Globus pallidus (tissue), 1 donor: Measurements from ENCODE around the gene RNF220.
"Not testable (repeated sequence)": the region's sequence is repeated elsewhere in the genome, so short reads cannot be mapped to it uniquely, and the experiment has no call there.

Source experiments
- DNase-seq: peaks from one replicate; pipeline ENCODE4 v3.0.0-alpha.2; 2015; ENCODE audit warnings: low spot score

Gene RNF220

DNA sequence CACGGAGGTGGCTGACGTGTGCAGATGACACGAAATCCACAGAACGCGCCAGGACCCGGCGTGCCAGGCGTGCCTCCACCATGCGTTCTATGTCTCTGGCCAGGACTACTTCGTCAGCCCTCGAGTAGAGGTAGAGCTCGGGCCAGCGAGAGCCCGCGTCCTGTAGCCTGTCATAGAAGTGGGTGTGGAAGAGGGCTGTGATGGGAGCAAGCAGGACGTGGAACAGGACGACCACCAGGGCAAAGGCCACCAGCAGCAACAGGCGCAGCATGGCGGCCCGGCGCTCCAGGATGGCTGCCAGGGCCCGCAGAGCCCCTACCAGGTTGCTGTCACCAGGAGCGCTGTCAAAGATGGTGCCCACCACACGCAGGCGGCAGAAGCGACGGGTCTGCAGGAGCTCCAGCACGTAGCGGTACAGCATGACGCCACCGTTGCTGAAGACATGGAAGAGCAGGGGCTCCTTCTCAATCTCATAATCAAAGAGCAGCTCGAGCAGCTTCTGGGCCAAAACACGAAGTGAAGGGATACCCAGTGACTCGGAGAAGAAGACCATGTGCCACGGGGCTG lies 249.6 kb downstream of the RNF220 start:
- no peak for DNase-seq

DNA sequence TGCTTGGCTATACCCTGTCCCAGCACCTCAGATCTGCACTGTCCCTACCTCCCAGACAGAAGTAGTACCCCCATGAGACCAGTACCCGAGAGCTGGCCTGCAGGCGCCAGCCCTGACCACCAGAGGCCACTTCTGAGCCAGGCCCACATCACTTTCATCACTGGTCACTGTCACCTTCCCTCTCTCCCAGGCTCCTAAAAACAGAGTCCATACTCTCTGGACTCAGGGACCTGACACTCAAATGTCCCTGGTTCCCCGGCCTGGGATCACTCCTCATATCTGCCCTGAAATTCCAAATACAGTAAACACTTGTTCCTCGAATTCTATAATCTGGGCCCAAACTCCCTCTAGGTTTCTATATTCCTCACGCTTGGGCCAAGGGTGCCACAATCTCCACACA lies 250.6 kb downstream of the RNF220 start:
- DNase-seq: no peak

DNA sequence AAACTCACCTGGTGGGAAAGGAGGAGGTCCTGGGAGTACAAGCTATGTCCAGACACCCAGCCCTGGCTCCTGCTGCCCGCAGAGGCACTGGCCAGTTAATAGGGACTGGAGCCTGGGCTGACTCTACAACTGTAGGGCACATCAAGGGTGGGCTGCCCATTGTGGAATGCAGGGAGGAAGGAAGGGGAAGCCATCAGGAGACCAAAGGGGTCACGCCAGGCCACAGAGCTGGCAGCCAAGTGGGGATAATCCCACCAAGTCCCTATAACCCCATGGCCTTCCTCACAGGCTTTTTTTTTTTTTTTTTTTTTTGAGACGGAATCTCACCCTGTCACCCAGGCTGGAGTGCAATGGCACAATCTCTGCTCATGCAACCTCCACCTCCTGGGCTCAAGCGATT lies 254.5 kb downstream of the RNF220 start:
- no peak for DNase-seq

- peak; percentile 90 for DNase-seq
Observed at GRCh38 chr1:44660176-44660575, 255.1 kb downstream of the RNF220 start.

DNA sequence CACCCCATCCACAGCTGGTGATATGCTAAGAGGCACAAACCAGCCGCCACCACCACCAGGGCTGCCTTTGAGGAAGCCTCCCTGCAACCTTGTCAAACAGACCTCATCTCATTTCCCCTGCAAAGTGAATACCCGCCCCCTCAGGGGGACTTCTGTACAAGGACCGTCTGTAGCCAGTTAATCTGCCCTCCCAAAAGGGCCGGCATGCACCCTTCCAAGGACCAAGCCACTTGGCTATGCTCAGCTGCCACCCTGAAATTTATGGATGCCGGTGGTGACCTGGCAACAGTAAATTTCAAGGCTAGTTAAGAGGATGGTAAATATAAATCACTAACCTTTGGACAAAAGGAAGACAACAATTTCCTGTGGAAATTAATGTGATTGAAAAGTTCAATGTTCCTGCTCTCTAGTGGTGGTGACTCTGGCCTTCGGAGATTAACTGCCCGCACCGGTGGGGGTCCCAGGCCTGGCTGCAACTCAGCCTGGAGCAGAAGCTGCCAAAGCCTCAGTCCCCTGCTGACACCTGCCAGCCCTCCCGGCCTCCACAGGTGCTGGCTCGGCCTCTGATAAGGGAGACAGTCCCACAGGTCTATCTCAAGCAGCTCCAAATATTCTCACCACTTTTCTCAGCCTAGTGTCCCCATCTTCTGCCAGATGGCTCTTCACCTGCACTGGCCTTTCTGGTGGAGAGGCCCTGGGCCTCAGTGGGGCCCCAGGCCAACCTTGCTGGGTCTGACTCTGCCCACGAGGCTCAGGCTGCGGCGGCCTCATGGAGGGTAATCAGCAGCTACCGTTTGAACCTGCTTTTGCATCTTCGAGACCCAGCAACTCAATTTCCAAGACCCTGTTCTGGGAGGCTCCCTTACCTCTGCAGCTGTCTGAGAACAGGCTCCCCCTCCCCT lies 257.0 kb downstream of the RNF220 start:
- DNase-seq: no peak

GRCh38 chr1:44662683-44663030 lies 257.6 kb downstream of the RNF220 start:
- no peak for DNase-seq

DNA sequence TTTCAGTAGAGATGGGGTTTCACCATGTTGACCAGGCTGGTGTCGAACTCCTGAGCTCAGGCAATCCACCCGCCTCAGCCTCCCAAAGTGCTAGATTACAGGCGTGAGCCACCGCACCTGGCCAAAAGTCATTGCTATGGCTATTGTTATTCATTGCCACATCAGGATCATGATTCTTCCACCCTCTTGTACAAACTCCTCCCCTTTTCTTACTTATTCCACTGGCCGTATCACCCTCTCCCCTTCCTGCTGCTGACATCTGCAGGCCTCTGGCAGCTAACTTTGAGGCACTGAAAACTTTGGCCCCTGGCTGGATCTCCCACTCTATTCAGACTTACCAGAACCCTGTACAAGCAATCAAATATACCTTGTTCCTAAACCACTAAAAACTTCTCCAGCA lies 258.4 kb downstream of the RNF220 start:
- DNase-seq: no peak

DNA sequence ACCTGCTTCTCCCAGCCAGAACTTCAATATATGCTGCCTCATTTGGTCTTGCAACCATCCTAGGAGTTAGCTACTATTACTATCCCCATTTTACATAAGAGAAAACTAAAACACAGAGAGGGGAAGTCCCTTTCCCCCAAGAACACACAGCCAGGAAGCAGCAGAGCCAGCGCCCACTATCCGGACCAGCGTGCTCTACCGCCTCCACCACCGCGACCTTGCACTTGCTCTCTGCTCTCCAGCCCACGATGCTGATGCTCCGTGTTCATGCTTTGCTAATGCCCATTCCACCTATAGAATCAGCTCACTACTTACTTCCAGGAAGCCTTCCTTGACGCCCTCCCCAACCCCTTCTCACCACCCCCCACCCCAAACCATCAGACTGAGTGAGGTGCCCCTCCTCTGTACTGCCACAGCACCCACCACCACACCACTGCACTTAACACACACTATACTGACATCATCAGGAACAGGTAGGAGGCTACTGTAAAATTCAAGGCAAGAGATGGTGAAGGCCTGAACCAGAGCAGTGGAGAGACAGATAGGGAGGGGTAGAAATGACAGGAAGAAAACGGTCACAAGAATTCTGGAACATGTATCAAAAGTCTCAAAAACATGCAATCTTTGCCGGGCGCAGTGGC lies 259.8 kb downstream of the RNF220 start:
- no peak for DNase-seq

DNA sequence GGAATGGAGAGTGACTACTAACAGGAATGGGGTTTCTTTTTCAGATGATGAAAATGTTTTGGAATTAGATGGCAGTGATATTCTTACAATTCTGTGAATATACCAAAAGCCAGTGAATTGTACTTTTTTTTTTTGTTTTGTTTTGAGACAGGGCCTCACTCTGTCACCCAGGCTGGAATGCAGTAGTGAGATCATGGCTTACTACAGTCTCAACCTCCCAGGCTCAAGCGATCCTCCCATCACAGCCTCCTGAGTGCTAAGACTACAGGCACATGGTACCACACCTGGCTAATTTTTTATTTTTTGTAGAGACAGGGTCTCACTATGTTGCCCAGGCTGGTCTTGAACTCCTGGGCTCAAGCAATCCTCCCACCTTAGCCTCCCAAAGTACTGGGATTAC lies 261.7 kb downstream of the RNF220 start:
- not testable (repeated sequence) for DNase-seq

DNA sequence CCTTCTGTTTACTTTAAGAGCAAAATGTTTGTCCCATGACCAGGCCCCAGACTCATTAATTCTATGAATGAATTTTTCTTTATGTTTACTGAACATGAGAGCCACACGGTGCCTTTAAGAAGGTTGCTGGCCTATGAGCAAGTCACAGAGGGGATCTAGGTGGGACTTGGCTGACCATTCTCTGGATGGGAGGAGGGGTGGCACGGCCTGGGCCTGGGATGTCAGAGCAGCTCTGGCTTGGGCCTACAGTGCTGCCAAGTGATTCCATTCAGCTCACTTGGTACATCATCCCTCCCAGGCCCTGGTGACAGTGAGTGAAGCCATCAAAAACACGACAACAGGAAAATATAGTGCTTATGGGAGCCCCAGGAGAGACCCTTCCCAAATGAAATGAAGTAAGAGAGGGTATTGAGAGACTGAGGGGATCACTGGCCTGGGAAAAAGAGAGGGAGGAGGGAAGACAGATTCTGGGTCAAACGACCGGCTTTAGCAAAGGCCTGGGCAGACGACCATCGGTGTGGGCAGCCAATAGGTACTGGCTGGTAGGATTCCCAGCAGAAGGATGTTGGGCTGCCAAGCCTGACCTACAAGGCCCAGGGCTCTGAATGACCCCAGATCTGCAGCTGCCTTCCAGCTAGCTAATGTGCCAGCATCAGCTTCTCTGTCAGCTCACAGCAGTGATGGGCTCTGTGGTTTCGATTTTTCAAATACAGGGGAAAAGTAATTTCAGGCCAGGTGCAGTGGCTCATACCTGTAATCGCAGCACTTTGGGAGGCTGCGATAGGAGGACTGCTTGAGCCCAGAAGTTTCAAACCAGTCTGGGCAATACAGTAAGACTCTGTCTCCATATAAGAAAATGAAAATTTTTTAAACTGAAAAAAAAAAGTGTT lies 265.9 kb downstream of the RNF220 start:
- DNase-seq: no peak

DNA sequence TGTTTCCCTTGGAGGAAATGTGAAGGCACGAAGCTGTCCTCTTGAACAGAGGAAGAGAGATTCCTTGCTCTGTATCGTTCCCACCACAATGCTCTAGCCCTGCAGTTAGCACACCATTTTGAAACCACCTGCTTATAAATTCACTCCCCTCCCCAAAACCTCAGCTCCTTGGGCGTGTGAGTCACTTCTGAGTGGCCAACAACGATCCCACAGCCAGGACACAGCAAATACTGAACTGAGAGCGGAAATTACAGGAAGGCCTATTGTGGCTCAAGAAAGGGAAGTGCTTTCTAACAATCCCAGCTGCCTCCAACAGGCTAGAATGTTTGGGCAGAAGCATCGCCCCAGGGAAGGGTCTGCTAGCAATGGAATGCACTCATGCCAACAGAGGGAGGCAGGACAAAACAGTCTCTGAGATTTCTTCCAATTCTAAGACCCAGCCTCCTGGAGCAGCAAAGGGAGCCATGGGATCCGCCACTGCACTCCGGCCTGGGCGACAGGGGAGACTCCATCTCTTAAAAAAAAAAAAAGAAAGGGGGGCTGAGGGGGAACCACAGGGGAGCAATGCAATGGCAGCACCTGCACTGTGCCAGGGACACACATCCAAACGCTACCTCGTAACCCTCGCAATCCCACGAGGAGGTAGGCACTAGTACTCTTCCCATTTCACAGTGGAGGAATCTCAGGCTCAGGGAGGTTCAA lies 267.4 kb downstream of the RNF220 start:
- no peak for DNase-seq

DNA sequence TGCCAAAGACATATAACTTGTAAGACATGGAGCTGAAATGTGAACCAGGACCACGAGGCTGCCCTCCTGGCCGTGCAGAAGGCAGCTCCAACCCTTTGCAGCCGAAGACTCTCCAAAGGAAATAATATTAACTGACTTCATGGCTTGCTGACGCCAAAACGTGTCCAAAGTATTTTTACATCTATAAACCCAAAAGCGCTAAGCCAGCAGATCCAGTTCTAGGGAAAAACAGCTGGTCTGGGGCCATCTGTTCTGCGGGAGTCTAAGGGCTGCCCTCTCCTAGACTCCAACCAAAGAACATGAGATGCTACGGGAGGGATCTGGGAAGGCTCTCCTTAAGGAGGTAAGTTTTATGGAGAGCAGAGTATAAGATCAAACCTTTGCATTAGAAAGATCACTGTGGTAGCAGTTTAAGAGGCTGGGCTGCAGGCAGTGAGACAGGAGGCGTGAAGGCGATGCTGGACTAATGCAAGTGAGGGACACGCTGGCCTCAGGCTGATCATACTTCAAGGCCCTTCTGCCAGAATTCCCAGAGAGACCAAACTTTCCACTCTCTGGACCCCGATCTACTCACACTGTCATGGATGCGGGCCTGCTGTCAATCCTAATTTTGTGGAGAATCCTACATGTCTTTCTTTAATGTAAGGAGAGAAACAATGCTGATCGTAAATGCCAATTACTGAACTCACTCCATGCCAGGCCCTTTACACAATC lies 268.1 kb downstream of the RNF220 start:
- DNase-seq: no peak

- DNase-seq: no peak
Observed at GRCh38 chr1:44673675-44674112, 268.6 kb downstream of the RNF220 start.

GRCh38 chr1:44674113-44675000 lies 269.3 kb downstream of the RNF220 start, which contains the start of the genes ARMH1 and TMEM53:
Gene ARMH1 (plus strand): TSS chr1:44674714. CDS start chr1:44689698, 14,984 bp downstream.
Gene TMEM53 (minus strand): TSS chr1:44674481. CDS start chr1:44674391, 90 bp downstream.
- peak; percentile 99 for DNase-seq

DNA sequence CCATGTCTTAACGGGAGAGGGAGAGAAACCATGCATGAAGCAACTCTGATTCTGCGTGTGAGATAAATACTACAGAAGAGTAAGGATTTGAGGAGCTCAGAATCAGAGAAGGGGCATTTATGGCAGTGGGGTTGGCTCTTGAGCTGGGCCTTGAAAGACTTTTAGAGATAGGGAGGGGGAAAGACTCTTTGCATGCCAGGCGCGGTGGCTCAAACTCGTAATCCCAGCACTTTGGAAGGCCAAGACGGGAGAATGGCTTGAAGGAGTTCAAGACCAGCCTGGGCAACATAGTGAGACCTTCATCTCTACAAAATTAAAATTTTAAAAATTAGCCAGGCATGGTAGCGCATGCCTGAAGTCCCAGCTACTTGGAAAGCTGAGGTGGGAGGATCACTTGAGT lies 270.1 kb downstream of the RNF220 start:
- no peak for DNase-seq

GRCh38 chr1:44676484-44677200 lies 271.6 kb downstream of the RNF220 start:
- no peak for DNase-seq

DNA sequence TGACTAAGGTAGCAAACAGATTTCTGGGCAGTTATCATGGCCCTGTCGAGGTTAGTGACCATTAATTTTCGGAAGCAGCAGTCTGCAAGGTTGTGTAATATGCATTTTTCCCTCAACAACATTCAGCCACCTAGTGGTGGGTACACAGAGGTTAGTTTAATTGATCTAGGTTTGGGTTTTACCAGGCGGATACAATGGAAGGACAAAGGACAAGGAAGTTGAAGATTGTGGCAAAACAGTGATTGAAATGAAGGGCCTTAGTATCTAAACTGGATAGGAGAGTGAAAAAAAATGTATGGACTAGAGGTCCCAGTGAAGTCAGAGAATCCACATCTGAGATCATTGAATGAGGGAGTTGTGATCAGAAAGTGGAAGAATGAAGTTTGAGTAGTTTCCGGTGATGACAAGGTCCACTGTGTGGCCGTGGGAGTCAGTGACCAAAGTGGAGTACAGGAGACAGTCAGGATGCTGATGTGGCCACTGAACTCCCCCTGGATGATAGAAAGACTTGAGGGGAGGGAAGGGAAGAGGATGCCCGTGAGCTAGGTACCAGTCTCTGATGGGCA lies 272.2 kb downstream of the RNF220 start:
- DNase-seq: no peak

- no peak for DNase-seq
Observed at GRCh38 chr1:44678120-44678519, 273.1 kb downstream of the RNF220 start.

DNA sequence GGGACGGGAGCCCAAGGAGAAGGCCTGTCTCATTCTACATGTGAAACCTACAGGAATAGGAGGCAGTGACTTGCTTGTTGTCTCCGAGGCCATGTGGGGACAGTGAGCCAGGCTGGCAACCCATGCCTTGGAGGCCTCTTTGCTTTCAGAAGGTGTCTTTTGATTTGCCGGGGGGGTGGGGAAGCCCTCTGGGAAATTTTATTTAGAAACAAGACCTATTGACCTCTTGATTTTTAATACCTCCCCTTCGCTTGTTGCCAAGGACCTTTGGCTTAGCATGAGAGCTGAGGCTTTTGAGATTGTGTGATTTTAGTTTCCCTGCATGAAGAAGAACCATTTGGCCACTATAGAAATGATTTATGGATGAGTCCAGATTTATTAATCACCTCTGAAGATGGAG lies 273.6 kb downstream of the RNF220 start:
- DNase-seq: no peak
